Upper lobe of right lung (tissue), 1 donor: ENCODE data around the gene SF3B3. TPM values are rescaled to one million over a fixed set of nuclear protein-coding genes. Genes with fewer than 3 reads are reported as not detected.

Source experiments
- ATAC-seq: fragments of 200-7000 bp; cut with Tn5 transposase; one replicate; pipeline ENCODE4 v1.9.1; 2020; ENCODE audit warnings: mild to moderate bottlenecking, moderate library complexity
- DNase-seq: peaks from one replicate; pipeline ENCODE4 v3.0.0-alpha.2; 2020
- H3K27ac ChIP-seq: fragments of 200-600 bp; one replicate; pipeline ENCODE4 v1.8.0; 2022
- H3K27me3 ChIP-seq: fragments of 200-600 bp; one replicate; pipeline ENCODE4 v1.8.0; 2022; ENCODE audit warnings: mild to moderate bottlenecking
- H3K36me3 ChIP-seq: fragments of 200-600 bp; one replicate; pipeline ENCODE4 v1.8.0; 2022
- H3K4me1 ChIP-seq: fragments of 200-600 bp; one replicate; pipeline ENCODE4 v1.8.0; 2022
- H3K4me3 ChIP-seq: fragments of 200-600 bp; one replicate; pipeline ENCODE4 v1.8.0; 2022; ENCODE audit warnings: mild to moderate bottlenecking
- H3K9me3 ChIP-seq: fragments of 200-600 bp; one replicate; pipeline ENCODE4 v1.8.0; 2022
- CTCF ChIP-seq: fragments of 200-600 bp; IDR thresholded peaks from one replicate; pipeline ENCODE4 v1.8.0; 2022; ENCODE audit warnings: antibody characterized with exemption
- intact Hi-C: fragments of 100-400 bp; cut with DNase I; formaldehyde crosslinking; loops from one replicate; pipeline ENCODE4 v1.11.0; 2022
- total RNA-seq: library from RNA; stranded (reverse); fragmentation: NEBNext Ultra II Directional; extraction: Animal tissue kit (Norgen Biotek cat#: 25700); gene quantifications from one replicate; pipeline ENCODE4 v1.2.1, GENCODE V29; 2021
- donor health status: DM: no; HTN: yes; CAD: no; lungs with severe emphysema.

Gene SF3B3
- total RNA-seq, 1 donor from 2014 or later: 174 TPM

- DNase-seq (no peak), ATAC-seq (peak; percentile 37)
- no peaks in the 10 kb centered on the region for H3K9me3 ChIP-seq
- intact Hi-C loops: no loop called here
- no peak for TF ChIP-seq CTCF
- peak overlapping the region; percentile 47 for H3K27ac ChIP-seq
- no peaks in the 10 kb centered on the region for H3K27me3 ChIP-seq
- H3K4me3 ChIP-seq: no peak overlapping the region
- peaks cover 10% of the 10 kb centered on the region for H3K4me1 ChIP-seq
- H3K36me3 ChIP-seq: peaks cover 60% of the 10 kb centered on the region
Measured at GRCh38 chr16:70478912-70479341, 44.7 kb upstream of the SF3B3 start.

DNA sequence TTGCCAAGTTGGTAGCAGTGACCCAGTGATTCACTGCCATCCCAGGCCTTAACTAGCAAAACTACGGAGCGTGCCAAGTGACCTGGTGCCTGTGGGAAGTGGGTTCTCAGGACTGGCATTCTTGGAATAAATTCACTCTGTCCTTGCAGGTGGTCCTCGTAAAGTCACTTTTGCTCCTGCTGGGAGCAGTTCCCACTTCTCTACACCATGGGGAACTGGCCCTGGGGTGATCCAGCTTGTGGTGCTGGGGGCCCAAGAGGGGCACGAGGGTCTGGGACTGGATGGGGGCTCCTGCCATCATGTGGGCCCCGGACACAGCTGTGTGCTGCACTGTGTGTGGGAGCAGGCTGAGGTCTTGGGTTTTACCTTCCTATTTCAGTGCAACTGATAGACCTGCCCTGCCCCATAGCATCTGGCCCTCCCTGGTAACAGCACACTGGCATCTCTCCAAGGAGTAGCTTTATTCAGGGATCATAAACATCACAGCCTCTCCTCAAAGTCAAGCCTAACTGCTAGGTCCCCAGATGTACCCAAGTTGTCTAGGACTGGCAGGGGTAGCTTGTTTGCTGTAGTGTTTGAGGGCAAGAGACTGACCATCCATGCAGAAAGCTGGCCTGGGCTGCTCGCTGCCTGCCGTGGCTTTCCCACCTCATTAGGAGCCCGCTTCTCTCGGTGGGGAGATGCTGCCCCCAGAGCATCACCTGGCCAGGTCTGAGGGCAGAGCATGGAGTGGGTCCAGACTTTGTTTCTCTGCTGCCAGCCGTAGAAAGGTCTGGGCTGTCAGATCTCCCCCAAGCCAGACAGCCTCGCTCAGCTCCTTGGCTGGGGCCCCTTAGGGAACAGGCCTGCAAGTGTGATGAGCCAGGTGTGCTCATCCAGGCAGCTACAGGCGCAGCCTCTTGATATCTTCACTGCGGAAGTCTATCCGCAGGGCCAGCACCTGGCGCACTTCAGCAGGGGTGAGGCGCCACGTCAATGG is 43.2 kb upstream of the SF3B3 start:
- peaks cover 61% of the 10 kb centered on the region for H3K36me3 ChIP-seq
- intact Hi-C loops: no loop called here

GRCh38 chr16:70481929-70482536 is 41.6 kb upstream of the SF3B3 start:
- DNase-seq (no peak), ATAC-seq (no peak)
- Histone ChIP-seq H3K27me3 (no peaks in the 10 kb centered on the region), H3K4me1 (peaks cover 2% of the 10 kb centered on the region), H3K4me3 (no peak overlapping the region), H3K9me3 (no peaks in the 10 kb centered on the region), H3K36me3 (peaks cover 68% of the 10 kb centered on the region), H3K27ac (no peak overlapping the region)
- intact Hi-C loops: no loop called here
- no peak for TF ChIP-seq CTCF

More for the DNA sequence above, 43.2 kb upstream of the SF3B3 start:
- ATAC-seq (no peak), DNase-seq (no peak)
- Histone ChIP-seq H3K4me1 (peaks cover 10% of the 10 kb centered on the region), H3K27ac (peak overlapping the region; percentile 47), H3K4me3 (no peak overlapping the region), H3K9me3 (no peaks in the 10 kb centered on the region), H3K27me3 (no peaks in the 10 kb centered on the region)
- TF ChIP-seq CTCF: no peak

GRCh38 chr16:70482624-70483023 is 41.0 kb upstream of the SF3B3 start:
- Histone ChIP-seq H3K36me3 (peaks cover 72% of the 10 kb centered on the region), H3K9me3 (no peaks in the 10 kb centered on the region), H3K4me1 (no peaks in the 10 kb centered on the region), H3K27me3 (no peaks in the 10 kb centered on the region), H3K27ac (no peak overlapping the region), H3K4me3 (no peak overlapping the region)
- intact Hi-C loops: no loop called here
- DNase-seq (no peak), ATAC-seq (no peak)
- no peak for TF ChIP-seq CTCF

DNA sequence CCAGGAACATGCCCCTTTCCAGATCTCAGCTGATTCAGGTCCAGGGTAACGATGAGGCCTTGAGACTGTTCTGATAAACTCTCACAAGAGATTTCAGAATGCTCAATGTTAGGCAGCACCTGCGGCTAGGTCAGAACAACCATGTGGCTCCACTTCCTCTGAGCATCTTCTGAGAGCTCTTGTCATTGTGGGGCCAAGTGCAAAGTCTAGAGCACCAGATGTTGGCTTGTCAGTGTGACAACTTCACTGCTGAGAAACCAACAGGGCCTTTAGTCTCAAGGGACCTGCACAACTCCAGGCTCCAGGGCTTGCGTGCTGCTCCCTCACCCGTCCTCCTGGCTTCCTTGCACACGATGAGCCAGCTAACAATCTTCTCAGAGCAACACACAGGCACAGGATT is 40.2 kb upstream of the SF3B3 start:
- Histone ChIP-seq H3K9me3 (no peaks in the 10 kb centered on the region), H3K36me3 (peaks cover 79% of the 10 kb centered on the region), H3K4me3 (no peak overlapping the region), H3K27ac (no peak overlapping the region), H3K27me3 (no peaks in the 10 kb centered on the region), H3K4me1 (no peaks in the 10 kb centered on the region)
- no peak for ATAC-seq
- no peak for DNase-seq
- intact Hi-C loops: no loop called here
- no peak for TF ChIP-seq CTCF
